ENCODE measurements around the gene PPTC7. TPM values are rescaled to one million over a fixed set of nuclear protein-coding genes. Genes with fewer than 3 reads are reported as not detected.

The PPTC7 gene
- total and polyA plus RNA-seq, 2 of the 4 experiments (the other 2 are of a cell fraction): 4.1 to 6.8 TPM

DNA sequence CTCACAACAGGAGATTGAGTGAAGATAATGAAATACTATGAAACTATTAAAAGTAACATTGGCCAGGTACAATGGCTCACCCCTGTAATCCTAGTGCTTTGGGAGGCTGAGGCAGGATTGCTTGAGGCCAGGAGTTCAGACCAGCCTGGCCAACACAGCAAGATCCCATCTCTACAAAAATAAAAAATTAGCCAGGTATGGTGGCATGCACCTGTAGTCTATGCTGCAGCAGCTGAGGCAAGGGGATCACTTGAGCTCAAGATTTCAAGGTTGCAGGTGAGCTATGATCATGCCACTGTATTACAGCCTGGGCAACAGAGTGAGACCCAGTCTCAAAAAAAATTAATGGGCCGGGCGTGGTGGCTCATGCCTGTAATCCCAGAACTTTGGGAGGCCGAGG is 66.1 kb downstream of the PPTC7 start:
- Histone ChIP-seq H2BK5ac (ENCODE audit: low read depth, low read length, poor library complexity, severe bottlenecking) (no peak overlapping the region), H3K27ac (ENCODE audit: insufficient read depth, low read length) (no peak overlapping the region), H3K79me1 (ENCODE audit: low read depth in 1 of 2, low read length in 2 of 2) (no peaks in the 10 kb centered on the region), H3K14ac (replicated peaks; ENCODE audit: low read depth, low read length) (no peak overlapping the region), H4K91ac (ENCODE audit: insufficient read depth, low read depth, low read length) (no peak overlapping the region), H2AK9ac (replicated peaks; ENCODE audit: low read depth, low read length, poor library complexity) (no peak overlapping the region), H3K36me3 (ENCODE audit: control insufficient read depth, insufficient read depth, low read length) (no peaks in the 10 kb centered on the region), H3K4me1 (ENCODE audit: control insufficient read depth, insufficient read depth, low read length) (no peaks in the 10 kb centered on the region), H2BK15ac (ENCODE audit: low read depth, low read length) (no peak overlapping the region), H4K5ac (ENCODE audit: low read depth, low read length) (no peak overlapping the region), H3K9me1 (ENCODE audit: insufficient read depth, low read length) (no peaks in the 10 kb centered on the region), H3K4ac (ENCODE audit: low read depth, low read length) (no peak overlapping the region), H3K4me2 (ENCODE audit: low read depth, low read length) (no peak overlapping the region), H4K8ac (ENCODE audit: low read depth in 2 of 2, low read length in 2 of 2) (no peak overlapping the region), H4K20me1 (ENCODE audit: insufficient read depth, low read length) (no peaks in the 10 kb centered on the region), H2AFZ (replicated peaks; ENCODE audit: low read length, poor library complexity) (no peak overlapping the region), H3K23ac (ENCODE audit: low read depth, low read length) (no peak overlapping the region), H3K4me3 (ENCODE audit: insufficient read depth, low read depth, low read length) (no peak overlapping the region), H2BK120ac (ENCODE audit: low read depth, low read length) (no peak overlapping the region), H3K56ac (ENCODE audit: extremely low read depth, insufficient read depth, low read length) (no peak overlapping the region), H3K9me3 (ENCODE audit: control insufficient read depth, insufficient read depth, low read length) (no peaks in the 10 kb centered on the region), H2AK5ac (ENCODE audit: low read depth, low read length) (no peak overlapping the region), H3K27me3 (ENCODE audit: control insufficient read depth, insufficient read depth, low read length) (no peaks in the 10 kb centered on the region), H2BK20ac (ENCODE audit: low read depth, low read length) (no peak overlapping the region), H3K18ac (ENCODE audit: low read depth, low read length) (no peak overlapping the region), H3K9ac (ENCODE audit: low read depth, low read length) (no peak overlapping the region)
- DNase-seq (no peak), ATAC-seq (ENCODE audit: low read depth) (no peak)
- no TSS peak for BruUV-seq (replicated peaks)
- POLR2A ChIA-PET (ENCODE audit: unreplicated experiment): no interaction called here
- intact Hi-C loops (cut with micrococcal nuclease): no loop called here
- no peak for TF ChIP-seq NFE2L2 (IDR thresholded peaks at IDR 0.05; ENCODE audit: low read depth, low read length)
- no peak for TF ChIP-seq BHLHE40 (IDR thresholded peaks at IDR 0.05; ENCODE audit: low read depth, low read length)
- no peak for TF ChIP-seq USF2 (IDR thresholded peaks at IDR 0.05; ENCODE audit: low read depth, low read length)
- no peak for TF ChIP-seq CHD1 (IDR thresholded peaks at IDR 0.05; ENCODE audit: low read depth, low read length)
- TF ChIP-seq RCOR1 (IDR thresholded peaks at IDR 0.05; ENCODE audit: insufficient replicate concordance, low read length): no peak
- no peak for TF ChIP-seq MXI1 (IDR thresholded peaks at IDR 0.05; ENCODE audit: borderline replicate concordance, low read depth, low read length)
- TF ChIP-seq SMC3 (IDR thresholded peaks at IDR 0.05; ENCODE audit: low read depth, low read length): no peak
- no peak for TF ChIP-seq FOS (IDR thresholded peaks at IDR 0.05; ENCODE audit: low read depth, low read length)
- TF ChIP-seq MAFK (IDR thresholded peaks at IDR 0.05; ENCODE audit: low read depth, low read length): no peak
- TF ChIP-seq POLR2A (IDR thresholded peaks at IDR 0.05; ENCODE audit: low read depth, low read length): no peak
- no peak for TF ChIP-seq RFX5 (IDR thresholded peaks at IDR 0.05; ENCODE audit: low read depth, low read length)
- TF ChIP-seq ELK1 (IDR thresholded peaks at IDR 0.05; ENCODE audit: borderline replicate concordance, low read depth, low read length): no peak
- TF ChIP-seq MAZ (IDR thresholded peaks at IDR 0.05; ENCODE audit: borderline replicate concordance, low read depth, low read length): no peak
- in situ Hi-C loops (cut with MboI; ENCODE audit: low sequenced_read_pairs): no loop called here
- CTCF ChIA-PET: no interaction called here
- dilution Hi-C loops (cut with HindIII; ENCODE audit: low sequenced_read_pairs, unreplicated experiment): no loop called here
- WGBS, 2 experiments (ENCODE audit: extremely low coverage in 2 of 2, insufficient read length in 1 of 2): no CpG with 5 or more reads among the region's 3 CpGs
